ENCODE measurements around the gene KCNG1. TPM values are rescaled to one million over a fixed set of nuclear protein-coding genes. Genes with fewer than 3 reads are reported as not detected.
A peak's percentile ranks its signal among the peaks of the same experiment; 100 is the strongest.

KCNG1 gene
- total and polyA plus RNA-seq, 2 of the 13 experiments (the other 11 are each of a cell fraction or from before 2014, with no cell fraction given): not detected

- Histone ChIP-seq H3K9ac (ENCODE audit: insufficient read depth, low read depth, low read length) (no peak overlapping the region), H2AFZ (ENCODE audit: low read length) (no peak overlapping the region), H3K36me3 (replicated peaks in 1 of 2; ENCODE audit: control insufficient read depth in 1 of 2, insufficient read depth in 2 of 2, low read length in 2 of 2) (no peaks in the 10 kb centered on the region), H4K20me1 (ENCODE audit: insufficient read depth, low read length) (no peaks in the 10 kb centered on the region; the same call in 1 of the 2 replicates), H3K4me3 (replicated peaks in 1 of 3; ENCODE audit: insufficient read depth in 1 of 3, low read depth in 2 of 3, low read length in 3 of 3) (no peak overlapping the region), H3K9me3 (ENCODE audit: low read length) (no peaks in the 10 kb centered on the region), H3K4me1 (ENCODE audit: insufficient read depth, low read length) (no peaks in the 10 kb centered on the region), H3K79me2 (ENCODE audit: insufficient read depth, low read length) (no peaks in the 10 kb centered on the region), H3K4me2 (ENCODE audit: low read depth, low read length) (no peak overlapping the region), H3K27me3 (ENCODE audit: control insufficient read depth in 1 of 2, insufficient read depth in 2 of 2, low read length in 2 of 2) (peaks cover 19 to 71% of the 10 kb centered on the region in 2 experiments), H3K27ac (ENCODE audit: extremely low read length, insufficient read depth, low read length) (no peak overlapping the region)
- no peak for ATAC-seq
- CTCF ChIA-PET (ENCODE audit: low intra/inter-chr PET ratio, low total read pairs): no interaction called here
- POLR2A ChIA-PET: no interaction called here
- no TSS peak for BruUV-seq (replicated peaks)
- in situ Hi-C loops (cut with HindIII; ENCODE audit: extremely low pct_ligation_motif_present, low pct_unique_long_range_greater_than_20kb): no loop called here
- no peak for DNase-seq (ENCODE audit: low spot score)
- TF ChIP-seq ZNF362 (CRISPR knock-in tag; IDR thresholded peaks at IDR 0.05; ENCODE audit: borderline replicate concordance): no peak
- no peak for TF ChIP-seq ZC3H13 (CRISPR knock-in tag; IDR thresholded peaks at IDR 0.05)
- no peak for TF ChIP-seq SRY (CRISPR knock-in tag; IDR thresholded peaks at IDR 0.05)
- FAIRE-seq: no peak
- intact Hi-C loops (cut with micrococcal nuclease; ENCODE audit: unreplicated experiment): no loop called here
- WGBS (ENCODE audit: low lambda C conversion rate): 50% methylated on average over 6 of the region's 6 CpGs
These were observed 2.2 kb downstream of the KCNG1 start for GRCh38 chr20:51020657-51021056.

- H3K36me3 ChIP-seq (replicated peaks in 1 of 2; ENCODE audit: control insufficient read depth in 1 of 2, insufficient read depth in 2 of 2, low read length in 2 of 2): no peaks in the 10 kb centered on the region
- no peak overlapping the region for H3K4me2 ChIP-seq (ENCODE audit: low read depth, low read length)
- ChIA-PET POLR2A (no interaction called here), CTCF (ENCODE audit: low intra/inter-chr PET ratio, low total read pairs) (no interaction called here)
- ATAC-seq (no peak), DNase-seq (ENCODE audit: low spot score) (no peak), FAIRE-seq (peak; percentile 8)
- H3K27ac ChIP-seq (ENCODE audit: extremely low read length, insufficient read depth, low read length): no peak overlapping the region
- no peak overlapping the region for H3K4me3 ChIP-seq (replicated peaks in 1 of 3; ENCODE audit: insufficient read depth in 1 of 3, low read depth in 2 of 3, low read length in 3 of 3)
- no peak overlapping the region for H2AFZ ChIP-seq (ENCODE audit: low read length)
- no peak overlapping the region for H3K9ac ChIP-seq (ENCODE audit: insufficient read depth, low read depth, low read length)
- H3K4me1 ChIP-seq (ENCODE audit: insufficient read depth, low read length): no peaks in the 10 kb centered on the region
- H3K9me3 ChIP-seq (ENCODE audit: low read length): no peaks in the 10 kb centered on the region
- in situ Hi-C loops (cut with HindIII; ENCODE audit: extremely low pct_ligation_motif_present, low pct_unique_long_range_greater_than_20kb): no loop called here
- H3K27me3 ChIP-seq (ENCODE audit: control insufficient read depth in 1 of 2, insufficient read depth in 2 of 2, low read length in 2 of 2): peaks cover 19 to 69% of the 10 kb centered on the region in 2 experiments
- intact Hi-C loops (cut with micrococcal nuclease; ENCODE audit: unreplicated experiment): no loop called here
- WGBS (ENCODE audit: low lambda C conversion rate): 19% methylated on average over 21 of the region's 21 CpGs
- no TSS peak for BruUV-seq (replicated peaks)
- H4K20me1 ChIP-seq (ENCODE audit: insufficient read depth, low read length): no peaks in the 10 kb centered on the region; the same call in 1 of the 2 replicates
- H3K79me2 ChIP-seq (ENCODE audit: insufficient read depth, low read length): no peaks in the 10 kb centered on the region
- TF ChIP-seq KAT7 (CRISPR knock-in tag; IDR thresholded peaks at IDR 0.05; ENCODE audit: borderline replicate concordance): no peak
- TF ChIP-seq CEBPG (CRISPR knock-in tag; IDR thresholded peaks at IDR 0.05): no peak
- no peak for TF ChIP-seq ZNF224 (CRISPR knock-in tag; IDR thresholded peaks at IDR 0.05)
- no peak for TF ChIP-seq ZNF839 (CRISPR knock-in tag; IDR thresholded peaks at IDR 0.05; ENCODE audit: borderline replicate concordance)
- TF ChIP-seq ZNF670 (CRISPR knock-in tag; IDR thresholded peaks at IDR 0.05; ENCODE audit: borderline replicate concordance): no peak
- TF ChIP-seq MED1 (CRISPR knock-in tag; IDR thresholded peaks at IDR 0.05): no peak
- TF ChIP-seq ZNF75D (CRISPR knock-in tag; IDR thresholded peaks at IDR 0.05; ENCODE audit: borderline replicate concordance): no peak
- no peak for TF ChIP-seq CEBPZ (IDR thresholded peaks at IDR 0.05; ENCODE audit: low read length)
- no peak for TF ChIP-seq ZMYM4 (CRISPR knock-in tag; IDR thresholded peaks at IDR 0.05)
- no peak for TF ChIP-seq ZNF20 (CRISPR knock-in tag; IDR thresholded peaks at IDR 0.05)
These were observed 3.0 kb downstream of the KCNG1 start for GRCh38 chr20:51019656-51020592.
